HG03025 (cell line): ENCODE results near the gene HIKESHI.
A peak's percentile ranks its signal among the peaks of the same experiment; 100 is the strongest.
"Not testable (repeated sequence)": the region's sequence is repeated elsewhere in the genome, so short reads cannot be mapped to it uniquely, and the experiment has no call there.

ENCODE experiments used
- ATAC-seq: cut with Tn5 transposase; IDR thresholded peaks from one replicate; pipeline ENCODE4 v1.9.1; 2021; ENCODE audit warnings: mild to moderate bottlenecking, moderate library complexity; ENCODE audit not compliant: unreplicated experiment, low FRiP score

Gene HIKESHI

GRCh38 chr11:86302092-86302793 lies at the start of gene HIKESHI:
TSS of gene HIKESHI (plus strand) at chr11:86302240. CDS start at chr11:86302449, 209 bp downstream.
- ATAC-seq = peak; percentile 99

DNA sequence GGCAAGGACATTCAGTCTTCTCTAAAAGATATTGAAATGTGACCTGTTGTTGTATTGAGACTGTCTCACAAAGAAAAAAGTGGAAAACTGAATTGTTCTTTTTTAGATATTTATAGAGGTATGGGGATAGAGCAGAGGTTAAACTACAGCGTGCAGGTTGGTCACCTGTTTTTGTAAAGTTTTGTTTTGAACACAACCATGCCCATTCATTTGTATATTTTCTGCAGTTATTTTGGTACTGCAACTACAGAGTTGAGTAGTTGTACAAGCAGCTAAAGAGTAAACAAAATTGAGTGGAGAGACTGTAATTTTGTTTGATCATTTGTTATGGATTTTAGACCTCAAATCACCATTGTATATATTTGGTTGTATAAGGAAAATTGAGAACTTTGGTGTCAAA lies 46.1 kb upstream of the HIKESHI start:
- peak; percentile 95 for ATAC-seq

DNA sequence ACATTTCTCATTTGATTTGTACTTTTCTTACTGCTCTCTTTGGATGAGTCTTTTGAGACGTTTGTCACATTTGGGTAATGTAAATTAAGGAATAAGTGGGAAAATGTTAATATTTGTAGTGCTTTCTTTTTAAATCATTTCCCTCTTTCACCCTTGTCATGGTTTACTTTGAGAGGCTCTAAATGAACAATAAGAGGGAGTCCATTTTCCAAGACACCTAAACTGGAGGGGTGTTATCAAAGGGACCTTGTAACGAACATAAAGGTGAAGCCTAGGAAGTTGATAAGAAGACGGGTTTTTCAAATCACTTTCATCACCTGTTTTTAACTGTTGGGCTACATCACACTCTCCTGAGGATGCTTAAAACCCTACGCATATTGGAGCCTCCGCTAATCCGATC lies 45.4 kb upstream of the HIKESHI start:
- ATAC-seq = no peak

GRCh38 chr11:86257446-86257845 lies 44.6 kb upstream of the HIKESHI start:
- ATAC-seq = no peak

- ATAC-seq = no peak
Measured at GRCh38 chr11:86259730-86260129, 42.3 kb upstream of the HIKESHI start.

- ATAC-seq = no peak
Measured at GRCh38 chr11:86261328-86261727, 40.7 kb upstream of the HIKESHI start.

DNA sequence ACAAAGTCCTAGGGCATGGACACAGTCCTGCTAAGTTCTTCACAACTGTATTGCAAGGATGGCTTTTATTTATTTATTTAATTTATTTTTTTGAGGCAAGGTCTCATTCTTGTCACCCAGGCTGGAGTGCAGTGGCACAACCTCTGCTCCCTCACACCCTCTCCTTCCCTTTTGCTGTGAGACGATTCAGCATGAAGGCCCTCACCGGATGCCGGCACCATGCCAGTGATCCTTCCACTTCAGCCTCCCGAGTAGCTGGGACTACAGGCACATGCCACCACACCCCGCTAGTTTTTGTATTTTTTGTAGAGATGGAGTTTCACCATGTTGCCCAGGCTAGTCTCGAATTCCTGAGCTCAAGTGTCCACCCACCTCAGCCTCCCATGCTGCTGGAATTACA lies 39.7 kb upstream of the HIKESHI start:
- ATAC-seq = no peak

DNA sequence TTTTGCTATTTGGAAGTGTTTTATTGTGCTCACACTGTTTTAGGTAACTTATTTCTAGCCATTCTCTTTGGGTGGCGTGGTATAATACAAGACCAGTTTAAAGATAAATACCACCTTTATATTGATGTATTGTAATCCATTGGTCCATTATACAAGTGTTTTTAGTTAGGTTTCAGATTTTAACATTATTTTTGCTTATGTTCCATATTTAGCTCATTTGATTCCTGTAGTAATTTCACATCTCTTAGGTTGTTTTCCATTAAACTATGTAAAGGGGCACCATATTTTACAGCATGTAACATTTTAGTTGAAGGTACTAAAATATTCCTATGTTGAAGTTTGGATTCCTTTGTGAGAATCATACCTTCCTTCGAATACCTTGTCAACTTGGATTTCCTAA lies 37.4 kb upstream of the HIKESHI start:
- no peak for ATAC-seq

DNA sequence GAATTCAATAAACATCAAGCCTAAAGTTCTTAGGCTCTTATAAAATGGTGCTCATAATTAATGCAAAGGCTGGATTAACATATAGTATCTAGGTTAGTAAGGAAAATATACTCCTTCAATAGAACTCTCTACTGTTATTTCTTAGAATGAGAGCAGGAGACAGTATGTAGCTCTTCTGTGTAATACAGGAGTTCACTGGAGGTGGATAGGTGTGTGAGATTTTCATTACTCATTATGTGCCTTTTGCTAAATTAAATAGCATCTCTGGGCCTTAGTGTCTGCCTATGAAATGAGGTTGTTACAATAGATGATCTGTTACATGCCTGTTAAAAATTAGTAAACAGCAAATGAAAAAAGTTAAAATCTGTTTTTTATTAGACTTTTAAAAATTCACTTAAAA lies 36.8 kb upstream of the HIKESHI start:
- ATAC-seq = no peak

- ATAC-seq = no peak
Measured at GRCh38 chr11:86269645-86270044, 32.4 kb upstream of the HIKESHI start.

DNA sequence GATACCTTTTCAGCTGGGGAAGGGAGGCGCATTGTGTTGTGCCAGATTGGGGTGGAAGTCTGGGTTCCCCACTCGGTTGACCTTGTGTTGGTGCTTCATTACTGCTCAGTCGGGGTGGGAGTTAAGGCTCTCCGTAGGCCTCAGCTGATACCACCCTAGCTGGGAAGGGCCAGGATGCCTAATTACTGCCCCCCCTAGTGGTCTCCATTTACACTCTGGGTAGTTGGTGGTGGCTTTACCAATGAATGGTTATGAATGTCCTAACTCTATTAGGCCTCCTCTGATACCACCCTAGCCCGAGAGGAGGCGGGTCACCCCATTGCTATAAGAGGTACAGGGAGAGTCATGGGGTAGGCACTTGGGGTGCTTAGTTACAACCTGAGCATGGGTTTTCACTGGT lies 27.5 kb upstream of the HIKESHI start:
- ATAC-seq = no peak

DNA sequence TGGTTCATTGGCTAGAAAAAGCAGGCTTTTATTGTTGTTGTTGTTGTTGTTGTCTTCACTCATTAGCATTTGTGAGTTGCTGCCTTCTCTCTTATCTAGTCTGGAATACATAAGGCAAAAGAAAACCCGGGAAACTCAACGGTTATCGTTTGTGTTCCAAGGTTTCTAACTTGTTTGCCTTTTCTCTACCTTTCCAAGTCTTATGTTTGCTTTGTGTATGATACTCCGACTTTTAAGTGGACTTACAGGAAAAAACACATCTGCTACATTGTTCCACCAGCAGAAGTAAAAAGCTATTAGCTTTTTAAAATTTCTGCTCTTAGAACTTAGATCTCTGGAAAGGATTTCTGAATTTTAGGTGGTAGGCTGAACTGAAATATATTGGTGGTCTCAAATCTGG lies 27.0 kb upstream of the HIKESHI start:
- no peak for ATAC-seq

- no peak for ATAC-seq
Measured at GRCh38 chr11:86275493-86276370, 26.3 kb upstream of the HIKESHI start.

- no peak for ATAC-seq
Measured at GRCh38 chr11:86277741-86278140, 24.3 kb upstream of the HIKESHI start.

GRCh38 chr11:86278226-86278625 lies 23.8 kb upstream of the HIKESHI start:
- no peak for ATAC-seq

GRCh38 chr11:86279747-86280146 lies 22.3 kb upstream of the HIKESHI start:
- ATAC-seq = no peak

- ATAC-seq = no peak
Measured at GRCh38 chr11:86287468-86287796, 14.6 kb upstream of the HIKESHI start.

DNA sequence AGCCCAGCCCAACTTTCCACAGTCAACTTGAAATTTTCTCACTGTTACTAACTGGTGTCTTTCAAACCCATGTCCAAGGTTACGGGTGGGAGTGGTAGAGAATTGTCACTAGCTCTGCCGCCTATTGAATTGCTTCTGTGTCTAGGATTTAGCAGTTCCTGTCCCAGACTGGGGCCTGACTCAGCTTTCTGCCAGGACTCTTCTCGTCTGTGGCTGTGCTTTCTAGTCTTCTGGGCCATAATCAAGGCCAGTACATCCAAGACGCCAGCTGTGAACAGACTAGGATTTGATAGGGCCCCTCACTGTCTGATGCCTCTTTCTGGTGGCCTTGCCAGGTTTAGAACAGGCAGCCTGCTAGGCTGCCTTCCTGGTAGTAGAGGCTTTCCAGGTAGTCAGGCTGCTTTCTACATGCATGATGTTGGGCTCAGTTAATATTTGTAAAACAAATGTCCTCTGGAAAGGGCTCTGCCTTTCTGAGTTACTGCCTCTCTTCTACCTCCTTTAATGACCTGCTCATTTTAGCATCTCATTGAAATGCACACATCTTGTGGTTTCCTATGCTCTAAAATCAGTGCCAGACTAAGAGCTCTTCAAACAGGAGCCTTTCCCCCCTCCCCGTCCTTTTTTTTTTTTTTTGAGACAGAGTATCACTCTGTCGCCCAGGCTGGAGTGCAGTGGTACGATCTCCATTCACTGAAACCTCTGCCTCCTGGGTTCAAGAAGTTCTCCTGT lies 13.1 kb upstream of the HIKESHI start:
- ATAC-seq = no peak

DNA sequence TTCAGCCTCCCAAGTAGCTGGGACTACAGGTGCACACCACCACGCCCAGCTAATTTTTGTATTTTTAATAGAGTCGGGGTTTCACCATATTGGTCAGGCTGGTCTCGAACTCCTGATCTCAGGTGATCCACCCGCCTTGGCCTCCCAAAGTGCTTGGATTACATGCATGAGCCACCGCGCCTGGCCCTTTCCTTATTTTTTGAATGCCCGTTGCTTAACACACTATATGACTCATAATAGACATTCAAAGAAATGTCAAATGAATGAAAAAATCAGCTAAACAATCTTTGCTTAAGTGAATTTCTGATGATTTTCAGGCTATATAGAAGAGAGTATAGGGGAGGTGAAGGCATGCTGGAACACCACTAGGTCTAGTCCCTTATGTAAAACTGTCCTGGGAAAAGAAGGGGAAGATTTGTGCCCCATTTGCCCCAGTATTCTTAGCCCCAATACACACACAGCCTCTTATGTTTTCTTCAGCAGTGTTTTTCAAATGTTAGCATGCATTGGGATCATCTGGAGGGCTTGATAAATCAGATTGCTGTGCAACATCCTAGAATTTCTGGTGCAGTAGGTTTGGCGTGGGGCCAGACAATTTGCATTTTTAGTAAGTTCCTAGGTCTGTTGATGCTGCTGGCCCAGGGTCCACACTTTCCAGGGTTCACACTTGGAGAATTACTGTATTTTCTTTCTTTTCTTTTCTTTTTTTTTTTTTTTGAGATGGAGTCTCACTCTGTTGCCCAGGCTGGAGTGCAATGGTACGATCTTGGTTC lies 12.3 kb upstream of the HIKESHI start:
- not testable (repeated sequence) for ATAC-seq

GRCh38 chr11:86291466-86292262 lies 10.4 kb upstream of the HIKESHI start:
- ATAC-seq = no peak
